Fibroblast of upper back skin (primary cell): ENCODE data around the gene FAR2.
A peak's percentile ranks its signal among the peaks of the same experiment; 100 is the strongest.
"Not testable (repeated sequence)": the region's sequence is repeated elsewhere in the genome, so short reads cannot be mapped to it uniquely, and the experiment has no call there.

Source experiments
- DNase-seq: peaks from one replicate; pipeline ENCODE4 v3.0.0-alpha.2; 2013

The FAR2 gene

GRCh38 chr12:29148911-29149690, at the start of gene FAR2:
Gene FAR2, plus strand, starts transcription at chr12:29149278. Its CDS starts 121,172 bp downstream, at chr12:29270450.
- DNase-seq: peak; percentile 40

GRCh38 chr12:29102741-29103140, 46.3 kb upstream of the FAR2 start:
- no peak for DNase-seq

- no peak for DNase-seq
Observed at GRCh38 chr12:29103539-29103974, 45.5 kb upstream of the FAR2 start.

- DNase-seq: no peak
Observed at GRCh38 chr12:29104516-29104915, 44.6 kb upstream of the FAR2 start.

- no peak for DNase-seq
Observed at GRCh38 chr12:29110506-29111442, 38.3 kb upstream of the FAR2 start.

GRCh38 chr12:29113101-29113500, 36.0 kb upstream of the FAR2 start:
- DNase-seq: peak; percentile 17

- DNase-seq: no peak
Observed at GRCh38 chr12:29116414-29116813, 32.7 kb upstream of the FAR2 start.

GRCh38 chr12:29131539-29131938, 17.5 kb upstream of the FAR2 start:
- peak; percentile 68 for DNase-seq

- peak; percentile 32 for DNase-seq
Observed at GRCh38 chr12:29132316-29132715, 16.8 kb upstream of the FAR2 start.

GRCh38 chr12:29133181-29133580, 15.9 kb upstream of the FAR2 start:
- peak; percentile 25 for DNase-seq

- DNase-seq: no peak
Observed at GRCh38 chr12:29133680-29134079, 15.4 kb upstream of the FAR2 start.

GRCh38 chr12:29138256-29138655, 10.8 kb upstream of the FAR2 start:
- not testable (repeated sequence) for DNase-seq

- DNase-seq: not testable (repeated sequence)
Observed at GRCh38 chr12:29138855-29139254, 10.2 kb upstream of the FAR2 start.

- no peak for DNase-seq
Observed at GRCh38 chr12:29145372-29146170, 3.5 kb upstream of the FAR2 start.

- DNase-seq: no peak
Observed at GRCh38 chr12:29146196-29146595, 2.9 kb upstream of the FAR2 start.

- peak; percentile 9 for DNase-seq
Observed at GRCh38 chr12:29147731-29148595, 1.1 kb upstream of the FAR2 start.

- no peak for DNase-seq
Observed at GRCh38 chr12:29148596-29148910, 525 bp upstream of the FAR2 start.

- DNase-seq: no peak
Observed at GRCh38 chr12:29149691-29150281, 708 bp downstream of the FAR2 start.

GRCh38 chr12:29150462-29150861, 1.4 kb downstream of the FAR2 start:
- DNase-seq: no peak

GRCh38 chr12:29152223-29152868, 3.3 kb downstream of the FAR2 start:
- no peak for DNase-seq

- DNase-seq: no peak
Observed at GRCh38 chr12:29152981-29153630, 4.0 kb downstream of the FAR2 start.
